ENCODE measurements around the gene RPTOR. TPM values are rescaled to one million over a fixed set of nuclear protein-coding genes. Genes with fewer than 3 reads are reported as not detected.
"Not testable (repeated sequence)": the region's sequence is repeated elsewhere in the genome, so short reads cannot be mapped to it uniquely, and the experiment has no call there.

Gene RPTOR
- polyA plus RNA-seq, 1 donor = 23.9 TPM

DNA sequence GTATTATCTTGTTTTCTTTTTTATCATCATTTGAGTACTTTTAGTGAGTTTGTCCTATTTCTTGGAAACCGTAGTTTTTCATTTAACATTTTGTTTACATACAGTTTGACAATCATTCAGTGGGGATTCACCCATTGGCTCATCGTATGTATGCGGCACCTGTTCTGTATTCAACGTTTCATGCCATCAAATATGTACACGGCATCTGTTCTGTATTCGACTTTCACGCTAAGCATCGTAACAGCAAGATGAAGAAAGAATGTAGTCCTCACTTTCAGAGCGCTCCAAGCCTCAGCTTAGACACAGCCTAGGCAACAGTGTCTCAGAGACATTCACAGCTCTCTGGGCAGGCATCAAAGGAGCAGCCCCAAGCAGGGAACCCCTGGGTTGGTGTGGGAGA is 269.9 kb downstream of the RPTOR start:
- no peak for DNase-seq (ENCODE audit: low read depth)

DNA sequence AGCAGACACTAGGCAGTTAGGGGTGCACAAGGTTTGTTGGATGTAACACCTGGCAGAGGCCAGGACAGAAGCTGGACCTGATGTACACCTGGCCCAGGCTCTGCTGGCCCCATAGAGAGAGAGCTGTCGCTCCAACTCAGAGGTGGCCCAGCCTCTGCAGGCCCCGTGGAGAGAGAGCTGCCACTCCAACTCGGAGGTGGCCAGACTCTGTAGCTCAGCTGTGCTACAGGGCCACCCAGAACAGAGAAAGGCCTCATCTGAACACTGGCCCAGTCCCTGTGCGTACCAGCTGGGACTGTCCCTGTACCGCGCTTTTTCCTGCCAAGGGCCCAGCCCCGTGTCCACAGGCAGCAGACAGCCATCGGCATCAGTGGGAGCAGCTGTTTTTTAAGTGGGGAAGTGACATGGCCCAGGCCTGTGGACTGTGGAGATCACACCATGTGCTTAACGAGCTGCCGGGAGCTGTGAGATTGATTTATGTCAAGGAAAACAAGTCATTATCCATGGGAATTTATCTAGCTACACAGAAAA is 270.6 kb downstream of the RPTOR start:
- no peak for DNase-seq (ENCODE audit: low read depth)

- not testable (repeated sequence) for DNase-seq (ENCODE audit: low read depth)
These were observed 271.1 kb downstream of the RPTOR start for GRCh38 chr17:80815718-80816117.

GRCh38 chr17:80816241-80817103 is 271.8 kb downstream of the RPTOR start:
- DNase-seq (ENCODE audit: low read depth) = no peak

DNA sequence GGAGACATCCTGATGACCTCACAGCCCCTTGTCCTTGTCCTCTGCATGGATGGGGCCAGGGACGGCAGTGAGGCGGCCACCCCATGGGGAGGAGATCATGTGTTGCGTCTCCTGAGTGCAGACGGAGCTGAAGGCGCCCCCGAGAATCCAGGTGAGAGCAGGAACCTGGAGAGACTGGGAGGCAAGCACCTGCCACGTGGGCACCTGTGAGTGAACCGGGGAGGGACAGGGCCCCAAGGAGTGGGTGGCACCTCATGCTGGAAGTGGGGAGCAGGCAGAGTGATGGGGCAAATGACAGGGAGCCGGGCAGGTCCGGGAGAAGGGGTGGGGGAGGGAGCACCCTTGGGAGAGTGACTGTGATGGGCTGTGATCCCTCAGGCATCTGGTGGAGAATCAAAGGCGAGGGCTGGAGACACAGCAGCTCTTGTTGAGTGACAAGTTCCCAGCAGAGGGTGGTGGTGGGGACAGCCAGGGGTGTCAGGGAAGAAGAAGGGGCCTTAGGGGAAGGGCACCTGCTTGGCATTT is 272.7 kb downstream of the RPTOR start:
- no peak for DNase-seq (ENCODE audit: low read depth)

GRCh38 chr17:80817861-80818260 is 273.2 kb downstream of the RPTOR start:
- DNase-seq (ENCODE audit: low read depth) = no peak

DNA sequence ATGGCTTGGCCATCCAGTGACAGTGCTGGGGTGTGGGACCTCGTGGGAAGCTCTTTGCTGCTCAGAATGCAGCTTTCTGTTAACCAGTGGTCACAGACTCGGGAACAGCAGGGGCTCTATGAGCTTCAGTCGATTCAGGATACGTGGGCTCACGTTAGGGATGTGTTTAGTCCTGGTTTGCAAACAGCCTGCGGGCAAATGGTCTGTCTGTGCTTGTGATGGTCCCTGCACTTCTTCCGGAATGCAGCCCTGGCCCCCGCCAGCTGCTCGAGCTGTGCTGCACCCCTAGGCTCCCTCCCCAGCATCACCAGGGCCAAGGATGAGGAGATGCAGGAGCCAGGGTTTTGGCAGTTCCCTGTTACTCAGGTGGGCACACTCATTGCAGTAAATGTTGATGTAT is 274.2 kb downstream of the RPTOR start:
- no peak for DNase-seq (ENCODE audit: low read depth)

- DNase-seq (ENCODE audit: low read depth) = no peak
These were observed 275.0 kb downstream of the RPTOR start for GRCh38 chr17:80819422-80820164.

- no peak for DNase-seq (ENCODE audit: low read depth)
These were observed 275.7 kb downstream of the RPTOR start for GRCh38 chr17:80820331-80820730.

GRCh38 chr17:80821546-80821945 is 276.9 kb downstream of the RPTOR start:
- no peak for DNase-seq (ENCODE audit: low read depth)

GRCh38 chr17:80822021-80822699 is 277.5 kb downstream of the RPTOR start:
- no peak for DNase-seq (ENCODE audit: low read depth)

DNA sequence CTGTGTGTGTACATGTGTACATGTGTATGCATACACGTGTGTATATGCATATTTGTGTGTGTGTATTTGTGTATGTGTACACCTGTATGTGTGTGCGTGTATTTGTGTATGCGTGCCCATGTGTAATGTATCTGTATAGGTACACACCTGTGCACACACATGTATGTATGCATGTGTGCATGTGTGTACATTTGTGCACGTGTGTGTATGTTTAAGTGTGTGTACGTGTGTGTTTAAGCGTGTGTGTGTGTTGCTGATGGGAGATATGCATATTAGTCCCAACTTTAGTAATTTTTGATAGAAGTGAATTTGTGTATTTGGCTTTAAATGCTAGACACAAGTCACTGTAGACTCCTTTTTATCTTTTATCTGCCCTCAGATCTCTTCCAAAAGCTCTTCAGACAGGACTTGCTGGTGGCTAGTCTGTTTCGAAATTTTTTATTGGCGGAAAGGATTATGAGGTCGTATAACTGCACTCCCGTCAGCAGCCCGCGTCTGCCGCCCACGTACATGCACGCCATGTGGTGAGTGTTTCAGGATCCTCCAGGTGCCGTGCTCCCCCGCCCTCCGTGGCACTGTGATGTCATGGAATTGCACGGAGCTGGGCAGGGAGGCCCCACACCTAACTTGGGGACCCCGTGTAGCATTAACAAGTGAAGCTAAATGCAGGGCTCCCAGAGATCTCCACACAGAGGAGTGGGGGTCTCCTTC is 278.2 kb downstream of the RPTOR start:
- no peak for DNase-seq (ENCODE audit: low read depth)

GRCh38 chr17:80824549-80825470 is 280.2 kb downstream of the RPTOR start:
- no peak for DNase-seq (ENCODE audit: low read depth)

DNA sequence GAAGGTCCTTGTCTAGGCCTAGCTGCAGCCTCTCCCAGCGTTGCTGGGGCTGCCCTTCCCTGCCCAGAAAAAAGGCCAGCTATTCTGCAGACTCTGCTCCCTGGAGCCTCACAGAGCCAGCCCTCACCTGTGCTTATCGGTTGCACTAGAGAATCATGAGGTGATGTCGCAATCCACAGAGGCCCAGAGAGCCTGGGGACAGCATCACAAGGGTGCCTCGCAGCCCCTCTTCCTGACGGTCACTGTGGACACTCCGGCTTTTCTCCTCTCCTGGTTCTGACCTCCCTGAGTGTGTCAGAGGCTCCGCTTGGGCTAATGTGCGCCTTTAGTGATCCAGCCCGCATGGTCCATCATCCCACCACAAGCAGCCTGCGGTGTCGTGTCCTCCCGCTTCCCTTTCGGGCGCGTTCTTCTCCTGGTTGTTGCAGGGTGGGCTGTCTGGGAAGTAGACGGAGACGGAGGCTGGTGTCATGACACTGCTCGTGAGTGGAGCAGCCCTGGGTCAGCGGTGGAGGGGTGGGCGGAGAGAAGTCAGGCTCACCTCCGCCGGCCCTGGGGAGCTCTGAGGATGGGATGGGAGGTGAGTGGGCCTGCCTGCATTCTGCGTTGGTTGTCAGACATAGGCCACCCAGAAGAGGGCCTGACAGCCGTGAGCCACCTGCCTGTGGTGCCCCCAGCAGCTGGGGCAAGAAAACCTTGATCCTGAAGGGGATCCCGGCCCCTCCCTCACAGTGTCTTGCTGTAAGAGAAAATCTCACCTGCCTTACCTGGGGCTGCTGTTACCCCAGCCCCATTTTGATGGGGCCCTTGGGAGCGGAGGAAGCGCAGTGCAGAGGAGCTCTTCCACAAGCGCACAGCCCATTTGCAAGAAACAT is 281.1 kb downstream of the RPTOR start:
- no peak for DNase-seq (ENCODE audit: low read depth)

DNA sequence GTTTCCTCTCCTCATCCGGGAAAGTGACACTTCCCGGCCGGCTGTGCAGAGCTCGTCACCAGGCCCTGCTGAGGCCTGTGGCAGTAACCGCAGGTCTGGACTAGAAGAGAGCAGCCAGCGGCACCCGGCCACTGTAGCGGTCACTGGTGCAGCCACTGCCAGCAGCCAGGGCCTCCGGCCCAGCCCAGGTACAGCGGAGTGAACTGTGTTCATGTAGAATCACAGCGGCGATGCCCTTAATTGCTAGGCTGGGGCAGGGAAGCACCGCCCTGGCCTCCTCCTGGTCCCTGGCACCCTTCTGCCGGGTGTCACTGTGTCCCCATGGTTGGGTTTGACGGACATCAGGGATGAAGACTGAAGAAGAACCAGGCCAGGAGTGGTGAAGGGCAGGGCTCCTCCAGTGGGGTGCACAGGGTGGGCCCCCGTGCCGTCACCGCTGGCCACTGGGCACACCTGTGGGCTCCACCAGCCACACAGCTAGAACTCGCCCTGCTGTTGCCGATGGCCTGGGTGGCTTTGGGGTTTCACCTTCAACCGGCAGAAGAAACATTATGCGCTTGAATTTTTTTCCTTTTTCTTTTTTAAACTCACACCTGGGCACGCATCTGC is 281.8 kb downstream of the RPTOR start:
- DNase-seq (ENCODE audit: low read depth) = no peak

DNA sequence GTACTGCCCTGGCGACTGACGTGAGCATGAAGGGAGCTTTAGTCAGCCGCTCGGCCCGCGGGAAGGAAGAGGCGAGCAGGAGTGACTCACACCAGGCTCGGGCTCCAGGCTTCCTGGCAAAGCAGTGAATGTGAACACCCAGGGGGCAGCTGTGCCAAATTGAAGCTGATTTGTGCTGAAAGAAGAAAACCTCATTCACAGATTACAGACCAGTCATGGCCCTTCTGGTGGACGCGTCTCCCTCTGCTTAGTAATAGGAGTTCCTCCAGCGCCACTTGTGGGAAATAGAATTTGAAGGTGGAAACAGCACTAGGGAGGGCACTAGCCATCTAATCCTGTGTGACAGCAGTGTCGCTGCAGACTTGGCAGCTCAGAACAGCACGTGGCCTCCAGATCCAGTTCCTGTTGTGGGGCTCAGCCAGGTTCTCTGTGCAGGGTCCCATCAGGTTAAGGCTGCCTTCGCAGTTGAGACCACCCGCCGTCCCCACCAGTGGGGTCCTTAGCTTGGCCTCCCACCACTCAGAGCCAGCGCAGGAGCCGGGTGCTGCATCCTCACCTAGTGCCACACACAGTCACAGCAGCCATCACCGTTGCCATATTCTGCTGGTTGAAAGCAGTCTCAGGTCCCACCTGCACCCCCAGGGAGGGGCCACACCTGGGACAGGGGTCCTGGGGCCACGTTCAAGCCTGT is 282.5 kb downstream of the RPTOR start:
- DNase-seq (ENCODE audit: low read depth) = no peak

- DNase-seq (ENCODE audit: low read depth) = no peak
These were observed 283.3 kb downstream of the RPTOR start for GRCh38 chr17:80827646-80828643.
